Left hindlimb (tissue), 1 donor: ENCODE data around the gene PIKFYVE.
"Not testable (repeated sequence)": the region's sequence is repeated elsewhere in the genome, so short reads cannot be mapped to it uniquely, and the experiment has no call there.

Source experiments
- DNase-seq: peaks from one replicate; pipeline ENCODE4 v3.0.0-alpha.2; 2018

The PIKFYVE gene, protein sequence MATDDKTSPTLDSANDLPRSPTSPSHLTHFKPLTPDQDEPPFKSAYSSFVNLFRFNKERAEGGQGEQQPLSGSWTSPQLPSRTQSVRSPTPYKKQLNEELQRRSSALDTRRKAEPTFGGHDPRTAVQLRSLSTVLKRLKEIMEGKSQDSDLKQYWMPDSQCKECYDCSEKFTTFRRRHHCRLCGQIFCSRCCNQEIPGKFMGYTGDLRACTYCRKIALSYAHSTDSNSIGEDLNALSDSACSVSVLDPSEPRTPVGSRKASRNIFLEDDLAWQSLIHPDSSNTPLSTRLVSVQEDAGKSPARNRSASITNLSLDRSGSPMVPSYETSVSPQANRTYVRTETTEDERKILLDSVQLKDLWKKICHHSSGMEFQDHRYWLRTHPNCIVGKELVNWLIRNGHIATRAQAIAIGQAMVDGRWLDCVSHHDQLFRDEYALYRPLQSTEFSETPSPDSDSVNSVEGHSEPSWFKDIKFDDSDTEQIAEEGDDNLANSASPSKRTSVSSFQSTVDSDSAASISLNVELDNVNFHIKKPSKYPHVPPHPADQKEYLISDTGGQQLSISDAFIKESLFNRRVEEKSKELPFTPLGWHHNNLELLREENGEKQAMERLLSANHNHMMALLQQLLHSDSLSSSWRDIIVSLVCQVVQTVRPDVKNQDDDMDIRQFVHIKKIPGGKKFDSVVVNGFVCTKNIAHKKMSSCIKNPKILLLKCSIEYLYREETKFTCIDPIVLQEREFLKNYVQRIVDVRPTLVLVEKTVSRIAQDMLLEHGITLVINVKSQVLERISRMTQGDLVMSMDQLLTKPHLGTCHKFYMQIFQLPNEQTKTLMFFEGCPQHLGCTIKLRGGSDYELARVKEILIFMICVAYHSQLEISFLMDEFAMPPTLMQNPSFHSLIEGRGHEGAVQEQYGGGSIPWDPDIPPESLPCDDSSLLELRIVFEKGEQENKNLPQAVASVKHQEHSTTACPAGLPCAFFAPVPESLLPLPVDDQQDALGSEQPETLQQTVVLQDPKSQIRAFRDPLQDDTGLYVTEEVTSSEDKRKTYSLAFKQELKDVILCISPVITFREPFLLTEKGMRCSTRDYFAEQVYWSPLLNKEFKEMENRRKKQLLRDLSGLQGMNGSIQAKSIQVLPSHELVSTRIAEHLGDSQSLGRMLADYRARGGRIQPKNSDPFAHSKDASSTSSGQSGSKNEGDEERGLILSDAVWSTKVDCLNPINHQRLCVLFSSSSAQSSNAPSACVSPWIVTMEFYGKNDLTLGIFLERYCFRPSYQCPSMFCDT (N-terminal part only)

DNA sequence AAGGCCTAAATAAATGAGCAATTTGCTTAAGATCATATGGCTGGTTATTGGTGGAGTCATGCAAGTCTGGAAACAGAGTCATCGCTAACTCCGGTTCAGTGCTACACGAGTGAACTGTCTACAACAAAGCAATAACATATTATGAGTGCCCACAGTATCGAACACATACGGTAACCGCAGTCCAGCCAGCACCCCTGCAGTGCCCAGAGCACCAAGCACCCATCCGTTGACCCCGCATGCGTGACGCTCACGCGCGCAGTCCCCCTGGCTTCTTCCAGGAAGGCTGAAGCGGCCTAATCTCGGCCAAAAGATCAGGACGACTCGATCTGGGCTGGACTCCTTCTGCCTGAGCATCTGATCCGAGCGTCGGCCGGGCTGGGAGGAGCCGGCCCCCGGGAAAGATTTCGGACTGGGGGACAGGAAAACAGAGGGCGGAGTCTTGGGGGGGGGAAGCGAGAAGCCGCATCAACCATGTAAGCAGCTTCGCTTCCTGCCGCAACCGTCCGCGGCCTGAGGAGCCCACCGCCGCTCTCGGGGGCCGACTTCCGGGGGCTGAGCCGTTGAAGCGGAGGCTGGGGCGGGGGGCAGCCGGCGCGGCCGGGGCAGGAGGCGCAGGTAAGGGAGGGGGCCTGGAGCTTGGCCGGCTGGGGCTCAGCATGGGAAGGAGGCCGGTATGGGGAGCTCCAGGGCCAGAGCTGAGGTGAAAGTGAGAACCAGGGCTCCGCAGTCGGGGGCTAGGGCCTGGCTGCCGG lies at the start of gene PIKFYVE:
PIKFYVE (plus strand) TSS at position 455 of the 752 bp plus-strand sequence. CDS start 5,265 bp downstream, outside the sequence.
- peak; percentile 98 for DNase-seq

- DNase-seq = not testable (repeated sequence)
Observed at GRCh38 chr2:208221873-208222272, 44.2 kb upstream of the PIKFYVE start.

DNA sequence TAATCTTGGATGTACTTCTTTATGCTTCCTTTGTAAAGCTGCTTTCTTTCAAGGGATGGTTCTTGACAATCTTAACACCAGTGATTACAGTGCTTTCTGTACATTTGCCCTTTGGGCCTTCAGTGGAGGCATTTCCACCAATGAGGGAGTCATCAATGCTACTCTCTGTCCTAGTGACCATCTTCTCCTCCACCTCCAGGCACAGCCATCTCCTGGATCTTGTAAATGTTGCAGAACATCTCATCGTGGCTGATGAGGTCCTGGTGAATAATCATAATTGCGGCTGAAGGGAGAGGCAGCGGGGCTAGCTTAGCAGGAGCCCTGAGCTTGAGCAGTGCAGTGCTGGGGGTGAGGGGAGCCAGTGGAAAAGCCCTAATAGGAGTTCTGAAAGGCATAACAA lies 43.7 kb upstream of the PIKFYVE start:
- no peak for DNase-seq

DNA sequence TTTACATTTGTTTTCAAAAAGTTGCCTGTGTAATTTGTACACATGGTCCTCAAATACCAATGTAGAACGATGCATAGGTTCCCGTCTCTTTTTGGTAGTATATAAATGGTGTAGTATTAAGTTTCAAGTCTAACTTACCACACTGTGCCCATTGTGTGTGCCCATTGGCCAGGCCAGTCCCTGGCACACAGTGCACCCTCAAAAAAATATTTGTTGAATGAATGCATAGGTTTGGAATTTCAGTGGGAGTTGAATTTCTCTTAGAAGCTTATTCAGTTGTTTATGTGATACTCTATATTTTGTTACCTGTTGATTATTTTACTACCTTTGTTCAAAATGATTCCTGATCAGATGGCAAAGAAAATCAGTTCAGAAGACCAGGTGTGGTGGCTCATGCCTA lies 41.3 kb upstream of the PIKFYVE start:
- DNase-seq = no peak

DNA sequence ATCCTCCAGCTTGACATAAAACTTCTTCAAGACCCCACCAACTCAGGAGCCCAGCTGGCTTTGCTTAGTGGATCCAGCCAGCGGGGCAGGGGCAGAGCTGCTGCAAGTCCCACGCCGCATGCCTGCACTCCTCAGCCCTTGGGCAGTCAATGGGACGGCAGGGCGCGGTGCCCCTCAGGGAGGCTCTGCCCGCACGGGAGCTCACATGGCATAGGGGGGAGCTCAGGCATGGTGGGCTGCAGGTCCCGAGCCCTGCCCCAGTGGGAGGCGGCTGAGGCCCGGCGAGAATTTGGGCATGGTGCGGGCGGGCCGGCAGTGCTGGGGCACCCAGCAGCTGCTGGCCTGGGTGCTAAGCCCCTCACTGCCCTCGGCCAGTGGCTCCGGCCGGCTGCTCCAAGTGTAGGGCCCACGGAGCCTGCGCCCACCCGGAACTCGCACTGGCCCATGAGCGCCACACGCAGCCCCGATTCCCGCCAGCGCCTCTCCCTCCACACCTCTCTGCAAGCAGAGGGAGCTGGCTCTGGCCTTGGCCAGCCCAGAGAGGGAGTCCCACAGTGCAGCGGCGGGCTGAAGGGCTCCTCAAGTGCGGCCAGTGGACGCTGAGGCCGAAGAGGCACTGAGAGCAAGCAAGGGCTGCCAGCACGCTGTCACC lies 38.3 kb upstream of the PIKFYVE start:
- no peak for DNase-seq

- no peak for DNase-seq
Observed at GRCh38 chr2:208228476-208228875, 37.6 kb upstream of the PIKFYVE start.

DNA sequence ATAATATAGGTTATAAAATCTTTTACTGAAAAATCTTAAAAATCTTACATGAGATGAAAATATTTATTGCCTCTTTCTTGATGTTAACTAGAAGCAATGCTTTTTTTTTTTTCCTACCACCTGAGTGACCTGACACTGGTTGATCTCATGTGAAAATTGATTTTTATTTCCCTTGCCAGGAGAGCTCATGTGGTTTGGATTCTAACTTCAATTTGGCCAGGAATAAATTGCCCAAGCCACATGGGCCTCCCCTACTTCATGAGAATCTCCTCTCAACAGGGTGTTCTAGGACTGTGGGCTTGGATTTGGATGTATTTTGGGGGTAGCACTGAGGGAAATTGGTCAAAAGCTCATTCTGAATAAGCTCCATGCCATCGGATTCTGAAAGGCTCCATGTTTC lies 31.3 kb upstream of the PIKFYVE start:
- no peak for DNase-seq

GRCh38 chr2:208235860-208236259 lies 30.2 kb upstream of the PIKFYVE start:
- DNase-seq = no peak

- no peak for DNase-seq
Observed at GRCh38 chr2:208239770-208240493, 26.1 kb upstream of the PIKFYVE start.

DNA sequence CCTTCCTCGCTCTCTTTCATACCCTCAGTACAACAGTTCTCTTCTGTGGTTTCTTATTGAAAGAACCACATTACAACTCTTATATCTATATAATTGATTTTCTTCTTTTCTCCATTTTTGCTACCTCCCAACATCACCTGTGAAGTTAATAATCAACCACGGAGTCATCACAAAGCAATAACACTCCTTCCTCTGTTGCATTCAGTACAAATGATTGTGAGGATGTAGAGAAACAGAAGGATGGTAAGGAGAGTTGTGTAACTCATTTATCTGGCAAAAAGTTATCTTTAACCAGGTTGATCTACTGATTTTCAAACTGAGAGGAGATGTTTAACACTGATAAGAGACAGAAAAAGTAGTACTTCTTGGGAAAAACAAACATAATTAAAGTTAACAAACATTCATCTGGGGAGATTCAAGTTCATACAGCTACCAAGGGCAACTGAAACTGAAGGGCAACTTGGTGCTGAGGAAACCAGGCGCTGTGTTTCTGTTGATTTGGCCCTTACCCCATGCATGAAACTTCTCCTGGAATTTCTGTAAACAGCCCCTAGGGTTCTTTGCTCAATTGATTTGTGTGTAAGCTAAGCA lies 25.3 kb upstream of the PIKFYVE start:
- DNase-seq = no peak

- DNase-seq = no peak
Observed at GRCh38 chr2:208244422-208244821, 21.6 kb upstream of the PIKFYVE start.

GRCh38 chr2:208245746-208246145 lies 20.3 kb upstream of the PIKFYVE start:
- DNase-seq = no peak

- no peak for DNase-seq
Observed at GRCh38 chr2:208248601-208249000, 17.5 kb upstream of the PIKFYVE start.

DNA sequence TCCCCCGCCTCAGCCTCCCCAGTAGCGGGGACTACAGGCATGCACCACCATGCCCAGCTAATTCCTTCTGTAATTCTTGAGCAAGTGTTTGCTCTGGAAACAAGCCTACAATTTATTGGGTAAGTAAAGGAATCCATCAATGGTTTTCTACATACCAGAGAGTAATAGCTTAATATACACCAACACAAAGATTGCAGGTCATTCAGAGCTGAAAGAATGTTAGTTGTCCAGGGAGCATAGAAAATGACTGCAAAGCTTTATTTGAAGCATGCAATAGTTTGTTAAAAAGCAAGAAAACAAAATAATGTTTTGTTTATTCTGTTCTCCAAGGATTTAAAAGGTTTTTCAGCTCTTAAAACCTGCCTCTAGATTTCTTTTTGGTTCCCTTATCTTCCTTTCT lies 16.8 kb upstream of the PIKFYVE start:
- DNase-seq = no peak

DNA sequence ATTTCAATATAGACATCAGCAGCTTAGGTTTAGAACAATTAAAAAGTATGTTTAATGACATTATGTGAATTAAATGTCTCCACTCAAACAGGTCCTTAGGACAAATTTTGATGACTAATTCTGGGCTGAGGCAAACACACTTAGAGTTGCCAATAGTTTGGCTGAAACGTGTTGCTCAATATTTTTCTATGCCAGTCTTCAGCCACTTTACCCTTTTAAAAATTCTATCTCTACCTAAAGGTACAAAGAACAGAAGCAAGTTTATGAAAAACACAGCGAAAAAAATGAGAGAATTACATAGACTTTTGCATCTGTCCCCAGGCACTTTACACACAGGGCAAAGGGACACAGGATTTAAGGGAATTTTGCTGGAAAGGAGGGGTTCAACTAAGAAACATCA lies 15.7 kb upstream of the PIKFYVE start:
- DNase-seq = no peak

DNA sequence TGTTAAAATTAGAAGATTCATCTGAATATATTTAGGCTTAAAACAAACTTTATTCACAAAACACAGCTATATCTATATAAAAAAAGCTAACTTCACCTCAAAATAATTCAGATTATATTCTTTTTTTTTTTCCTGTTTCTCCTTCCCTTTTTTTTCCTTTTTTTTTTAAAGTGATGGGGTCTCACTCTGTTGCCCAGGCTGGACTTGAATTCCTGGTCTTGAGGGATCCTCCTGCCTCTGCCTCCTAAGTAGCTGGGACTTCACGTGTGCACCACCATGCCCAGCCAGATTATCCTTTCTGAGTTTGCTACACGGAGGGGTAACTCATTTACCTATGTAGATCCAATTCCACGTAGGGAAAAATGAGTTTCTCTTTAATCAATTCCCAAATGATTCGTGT lies 15.0 kb upstream of the PIKFYVE start:
- no peak for DNase-seq

GRCh38 chr2:208252716-208253492 lies 13.2 kb upstream of the PIKFYVE start:
- DNase-seq = no peak

GRCh38 chr2:208253600-208254117 lies 12.4 kb upstream of the PIKFYVE start:
- DNase-seq = no peak

DNA sequence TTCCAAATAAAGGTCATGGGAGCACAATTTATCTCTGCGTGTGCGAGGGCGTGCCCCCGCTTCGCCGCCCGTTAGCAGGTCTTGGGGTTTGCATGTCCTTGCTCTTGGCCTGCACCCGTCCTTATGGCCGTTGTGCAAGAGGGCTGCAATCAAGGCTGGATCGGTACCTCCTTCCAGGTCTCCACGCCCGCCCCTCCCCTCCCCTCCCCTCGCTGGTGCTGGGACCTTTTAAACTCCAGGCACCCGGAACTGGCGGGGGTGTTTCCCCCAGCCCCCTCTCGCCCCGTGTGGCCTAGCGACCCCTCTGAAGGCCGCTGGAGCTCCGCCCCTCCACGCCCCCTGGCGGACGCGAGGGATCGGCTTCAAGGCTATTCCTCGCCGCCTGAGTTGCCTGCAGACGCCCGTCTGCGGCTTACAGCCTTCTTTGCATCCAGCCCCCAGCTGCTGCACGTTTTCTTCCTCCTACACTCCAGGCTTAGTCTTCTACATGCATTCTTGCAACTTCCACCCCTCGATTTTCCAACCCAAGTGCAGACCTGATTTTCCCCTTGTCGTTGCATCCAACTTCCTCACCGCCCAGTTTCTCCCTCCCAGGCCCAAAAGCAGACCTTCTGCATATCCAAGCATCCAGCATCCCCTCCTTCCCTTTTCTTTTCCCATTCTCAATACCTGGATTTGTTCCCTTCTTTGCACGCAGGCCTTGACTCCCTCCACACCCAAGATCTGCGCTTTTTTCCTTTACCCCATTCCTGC lies 11.8 kb upstream of the PIKFYVE start:
- peak; percentile 89 for DNase-seq
